Erythroblast (primary cell): Measurements from ENCODE around the gene FAM181B.
"Not testable (repeated sequence)": the region's sequence is repeated elsewhere in the genome, so short reads cannot be mapped to it uniquely, and the experiment has no call there.

ENCODE experiments used
- DNase-seq, 2 experiments: peaks; one replicate each; lab custom pipeline; 2025; lab: John Stamatoyannopoulos, UW
- GATA1 ChIP-seq: IDR thresholded peaks from 2 replicates; pipeline ENCODE4 v1.6.1; 2011; ENCODE audit warnings: low read depth, mild to moderate bottlenecking, control low read depth, low read length, moderate library complexity
- POLR2A ChIP-seq: IDR thresholded peaks from 2 replicates; pipeline ENCODE4 v1.6.1; 2011; ENCODE audit warnings: mild to moderate bottlenecking, low read length

FAM181B gene

GRCh38 chr11:82719361-82720105 lies 14.1 kb downstream of the FAM181B start:
- no peak for DNase-seq
- TF ChIP-seq POLR2A (no peak), GATA1 (no peak)

- no peak for DNase-seq
- no peak for TF ChIP-seq GATA1
- TF ChIP-seq POLR2A = no peak
These were observed 14.8 kb downstream of the FAM181B start for GRCh38 chr11:82718821-82719220.

DNA sequence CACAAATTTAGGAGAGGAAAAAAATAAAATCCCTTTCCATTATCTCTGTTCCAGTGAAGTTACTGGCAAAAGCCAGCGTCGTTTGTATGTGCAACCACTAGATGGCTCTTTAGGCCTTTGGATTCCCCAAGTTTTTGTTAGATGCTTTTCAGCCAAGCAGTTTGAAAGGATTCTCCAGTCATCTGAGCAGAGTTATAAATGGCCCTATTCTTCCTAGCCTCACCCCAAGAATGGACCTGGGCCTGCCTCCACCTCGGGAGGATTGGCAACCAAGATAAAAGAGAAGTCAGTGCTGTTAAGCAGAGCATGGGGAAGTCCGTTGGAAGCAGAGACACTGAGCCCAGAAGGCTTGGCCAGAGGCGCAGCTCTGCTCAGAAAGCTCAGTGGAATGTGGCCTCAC lies 15.4 kb downstream of the FAM181B start:
- peak; percentile 32 to 42 for DNase-seq
- TF ChIP-seq POLR2A = no peak
- TF ChIP-seq GATA1 = no peak

DNA sequence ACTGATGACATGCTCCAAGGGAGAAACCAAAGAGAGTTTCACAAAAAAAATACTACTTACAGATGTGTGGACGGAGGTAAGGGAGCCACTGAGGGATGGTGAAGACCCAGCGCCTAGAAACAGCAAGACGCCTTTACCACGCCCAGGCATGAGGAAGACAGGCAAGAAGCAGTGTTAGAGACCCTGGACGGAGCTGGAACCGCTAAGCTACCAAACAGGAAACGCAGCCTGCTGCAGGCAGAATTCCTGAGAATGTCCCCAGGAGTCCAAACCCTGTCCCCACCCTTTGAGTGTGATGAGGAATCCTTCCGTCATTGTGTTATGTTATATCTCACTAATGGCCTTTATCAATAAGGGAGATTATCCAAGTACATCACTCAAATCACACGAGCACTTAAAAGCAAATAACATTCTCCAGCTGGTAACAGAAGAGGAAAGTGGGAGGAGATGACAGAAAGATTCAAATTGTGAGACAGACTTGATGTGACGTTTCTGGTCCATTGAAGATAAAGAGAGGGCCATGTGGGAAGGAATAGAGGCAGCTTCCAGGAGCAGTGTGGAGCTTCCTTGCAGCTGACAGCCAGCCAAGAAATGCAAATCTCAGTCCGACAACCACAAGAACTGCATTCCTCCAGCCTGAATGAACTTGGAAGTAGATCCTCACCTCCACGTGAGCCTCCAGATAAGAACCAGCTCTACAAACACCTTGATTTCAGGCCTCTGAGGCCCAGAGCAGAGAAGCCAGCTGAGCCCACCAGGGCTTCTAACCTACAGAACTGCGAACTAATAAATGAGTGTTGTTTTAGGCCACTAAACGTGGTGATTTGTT lies 19.1 kb downstream of the FAM181B start:
- no peak for TF ChIP-seq POLR2A
- TF ChIP-seq GATA1 = no peak
- no peak for DNase-seq

- TF ChIP-seq POLR2A (no peak), GATA1 (no peak)
- DNase-seq = no peak
These were observed 22.0 kb downstream of the FAM181B start for GRCh38 chr11:82711648-82712047.

- TF ChIP-seq GATA1 = no peak
- no peak for TF ChIP-seq POLR2A
- DNase-seq = no peak
These were observed 29.9 kb downstream of the FAM181B start for GRCh38 chr11:82703796-82704195.

GRCh38 chr11:82703226-82703625 lies 30.4 kb downstream of the FAM181B start:
- TF ChIP-seq GATA1 (no peak), POLR2A (no peak)
- no peak for DNase-seq

- no peak for TF ChIP-seq POLR2A
- no peak for TF ChIP-seq GATA1
- peak; percentile 42 to 58 for DNase-seq
These were observed 31.7 kb downstream of the FAM181B start for GRCh38 chr11:82701847-82702520.

DNA sequence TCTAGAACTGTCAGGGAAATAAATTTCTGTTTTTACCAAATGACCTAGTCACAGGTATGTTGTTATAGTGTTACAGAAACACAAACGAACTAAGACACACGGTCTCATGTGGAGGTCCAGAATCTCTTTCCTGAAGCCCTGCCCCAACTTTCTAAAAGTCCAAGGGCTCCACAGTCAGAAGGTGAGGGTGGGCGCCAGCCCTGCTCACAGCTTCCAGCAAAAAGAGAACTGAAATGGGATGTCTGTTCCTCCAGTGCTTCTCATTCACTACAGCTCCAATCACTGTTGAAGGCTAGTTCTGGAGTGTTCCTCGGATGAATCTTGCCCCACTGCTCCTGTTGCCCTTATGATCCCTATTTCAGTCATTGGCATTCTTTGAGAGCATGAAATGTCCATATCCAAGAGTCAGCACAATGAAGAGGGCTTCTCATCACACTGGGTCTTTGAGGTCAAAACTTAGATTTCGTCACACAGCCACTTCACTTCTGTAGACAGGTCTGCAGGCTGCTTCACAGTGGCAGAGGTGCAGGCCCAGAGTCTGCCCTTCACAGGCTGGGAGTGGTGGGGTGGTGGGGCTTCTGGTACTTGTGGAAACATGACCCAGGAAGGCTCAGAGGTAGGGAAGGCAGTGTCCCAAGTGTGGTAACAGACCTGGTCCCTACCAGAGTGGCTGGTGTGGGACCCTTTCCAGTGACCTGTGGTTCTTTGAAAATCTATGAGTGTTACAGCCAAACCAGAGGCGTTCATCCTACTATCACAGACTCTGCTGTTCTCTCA lies 34.9 kb downstream of the FAM181B start:
- DNase-seq = no peak

GRCh38 chr11:82692981-82693380 lies 40.7 kb downstream of the FAM181B start:
- no peak for DNase-seq
- TF ChIP-seq GATA1 (no peak), POLR2A (no peak)

More for the DNA sequence above, 34.9 kb downstream of the FAM181B start:
- TF ChIP-seq POLR2A (no peak), GATA1 (no peak)

DNA sequence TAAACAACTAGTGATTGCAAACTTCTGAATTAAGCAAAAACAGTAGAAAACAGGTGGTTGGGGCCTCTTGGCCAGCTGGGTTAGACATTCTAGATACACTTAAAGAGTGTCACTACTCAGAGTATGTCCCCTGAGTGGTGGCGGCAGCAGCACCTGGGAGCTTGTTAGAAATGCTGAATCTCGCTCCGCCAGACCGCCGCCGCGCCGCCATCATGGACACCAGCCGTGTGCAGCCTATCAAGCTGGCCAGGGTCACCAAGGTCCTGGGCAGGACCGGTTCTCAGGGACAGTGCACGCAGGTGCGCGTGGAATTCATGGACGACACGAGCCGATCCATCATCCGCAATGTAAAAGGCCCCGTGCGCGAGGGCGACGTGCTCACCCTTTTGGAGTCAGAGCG lies 44.3 kb downstream of the FAM181B start:
- not testable (repeated sequence) for DNase-seq

DNA sequence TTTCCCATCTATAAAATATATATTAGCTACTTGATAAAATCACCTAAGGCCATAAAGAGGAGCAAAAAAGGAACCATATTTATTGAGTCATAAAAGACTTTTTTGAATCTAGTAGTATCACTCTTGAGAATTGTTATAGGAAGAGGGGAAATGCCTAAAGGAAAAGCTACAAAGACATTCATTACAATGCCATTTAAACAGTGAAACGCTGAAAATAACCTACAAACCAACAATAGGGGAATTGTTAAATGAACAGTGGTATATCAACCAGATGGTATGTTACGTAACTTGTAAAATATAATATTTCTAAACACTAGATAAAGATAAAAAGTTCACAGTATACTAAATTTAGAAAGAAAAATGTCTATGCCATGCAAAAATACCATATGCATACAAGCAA lies 47.5 kb downstream of the FAM181B start:
- no peak for DNase-seq
- TF ChIP-seq GATA1 (no peak), POLR2A (no peak)

DNA sequence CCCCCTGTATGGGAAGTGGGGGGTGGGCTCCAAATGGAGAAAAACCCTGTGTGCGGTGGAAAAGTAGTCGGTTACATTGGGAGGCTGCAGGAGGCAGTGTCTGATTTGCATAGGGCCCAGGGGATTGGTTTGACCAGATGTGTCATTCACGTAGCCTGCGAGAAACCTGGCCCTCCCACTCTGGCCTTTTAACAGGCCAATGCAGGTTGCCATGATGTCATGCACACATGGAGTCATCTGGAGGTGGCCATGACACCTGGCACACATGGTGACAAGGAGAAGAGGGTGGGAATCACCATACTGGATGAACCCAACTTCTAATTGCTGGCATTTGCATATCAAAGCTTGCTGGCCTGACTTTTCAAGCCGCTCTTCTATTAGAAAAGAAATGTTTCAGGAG lies 50.6 kb downstream of the FAM181B start:
- no peak for DNase-seq
- TF ChIP-seq POLR2A = no peak
- TF ChIP-seq GATA1 = no peak
